DMS 273 (cell line): ENCODE results near the gene BMP5.

Experiments
- DNase-seq: peaks from one replicate; lab custom pipeline; 2025; ENCODE audit not compliant: unreplicated experiment; lab: John Stamatoyannopoulos, UW

Gene BMP5

GRCh38 chr6:55874316-55874715 is 1.1 kb downstream of the BMP5 start:
- DNase-seq: no peak

DNA sequence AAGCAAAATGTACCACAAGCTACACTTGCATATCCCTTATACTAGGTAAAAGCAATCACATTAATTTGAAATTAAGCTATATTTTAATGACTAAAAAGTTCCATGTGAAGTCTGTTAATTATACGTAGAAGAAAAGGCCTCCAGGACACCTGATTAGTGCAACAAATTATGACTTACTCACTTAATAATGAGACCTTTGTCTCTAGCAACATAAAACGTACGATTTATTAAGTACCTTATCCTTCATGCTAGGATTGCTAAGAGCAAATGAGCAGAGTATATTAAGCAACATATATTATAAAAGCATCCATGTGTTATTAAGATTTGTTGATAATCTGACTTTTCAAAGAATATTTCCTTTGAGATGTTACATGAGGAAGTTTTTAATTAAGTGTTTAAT is 2.5 kb downstream of the BMP5 start:
- no peak for DNase-seq

DNA sequence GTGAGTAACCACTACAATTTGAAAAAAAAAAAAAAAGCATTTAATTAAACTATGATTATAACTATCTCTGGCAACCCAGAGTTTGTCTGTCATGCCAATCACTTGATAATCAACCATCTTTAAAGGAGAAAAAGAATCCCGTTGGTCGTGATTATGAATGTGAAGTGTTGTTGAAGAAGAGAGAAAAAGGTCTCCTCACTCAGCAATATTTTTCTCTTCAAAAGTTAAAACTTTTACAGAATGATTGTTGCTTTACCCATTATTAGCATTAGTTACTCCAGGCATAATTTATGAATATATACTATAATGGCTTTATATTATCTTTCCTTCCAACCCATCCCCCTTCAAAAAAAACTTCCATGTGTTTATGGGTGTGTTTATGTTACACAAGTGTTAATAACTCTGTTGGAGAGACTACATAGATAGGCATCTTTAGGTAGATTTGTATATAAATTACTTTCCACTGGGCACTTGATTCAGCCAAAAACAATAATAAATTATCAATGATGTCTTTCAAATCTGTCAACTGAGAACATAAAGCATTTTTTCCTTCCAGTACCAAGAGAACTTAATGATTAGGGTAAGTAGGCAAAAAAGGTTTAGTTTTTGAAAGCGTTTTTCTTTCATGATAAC is 5.1 kb downstream of the BMP5 start:
- no peak for DNase-seq

DNA sequence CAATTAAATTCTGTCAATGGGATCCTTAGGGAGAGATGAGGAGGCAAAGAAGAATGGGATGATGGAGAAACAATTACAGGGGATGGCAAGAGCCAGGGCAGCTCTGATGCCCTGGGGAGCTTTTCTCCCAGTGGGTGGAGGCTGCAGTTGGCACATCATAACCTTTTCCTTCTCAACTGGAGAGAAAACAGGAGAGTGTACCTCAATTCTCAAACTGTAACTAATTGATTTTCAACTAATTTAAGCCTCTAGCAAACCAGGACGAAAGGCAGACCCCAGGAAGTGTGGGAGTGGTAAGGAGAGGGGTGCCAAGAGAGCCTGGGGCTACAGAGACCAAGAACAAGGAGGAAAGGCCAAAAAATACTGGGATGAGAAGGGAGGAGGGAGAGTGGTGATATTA is 5.7 kb downstream of the BMP5 start:
- no peak for DNase-seq

DNA sequence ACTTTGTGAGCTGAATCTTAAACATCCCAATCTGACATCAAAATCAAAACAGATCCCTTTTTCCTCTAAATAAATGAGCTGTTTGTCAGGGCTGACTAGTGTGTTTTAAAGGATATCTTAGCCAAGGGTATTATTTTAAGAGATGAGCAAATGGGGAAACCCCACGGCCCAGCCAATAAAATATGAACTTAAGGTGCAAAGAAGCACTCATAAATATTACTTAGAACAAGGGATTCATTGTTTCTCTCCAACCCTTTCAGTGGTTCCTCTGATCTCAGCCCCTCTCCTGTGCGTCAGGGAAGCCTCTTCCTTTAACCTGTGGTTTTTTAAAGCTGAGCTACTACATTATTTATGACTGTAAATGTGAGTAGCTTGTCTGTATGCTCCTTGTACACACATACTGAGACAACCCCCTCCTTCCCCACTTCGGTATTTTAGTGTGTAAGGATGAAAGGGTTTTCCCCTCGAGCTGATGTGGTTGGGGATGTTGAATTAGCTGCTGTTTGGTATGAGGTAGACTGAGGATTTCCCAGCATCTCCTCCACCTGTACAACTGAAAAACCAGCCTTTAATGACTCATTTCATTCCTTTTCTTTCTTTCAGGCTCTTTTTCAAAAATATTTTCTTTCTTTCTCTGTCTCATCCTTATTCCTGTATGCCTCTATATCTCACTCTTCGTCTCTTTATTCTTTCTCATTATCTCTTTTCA is 6.5 kb downstream of the BMP5 start:
- no peak for DNase-seq

- DNase-seq: no peak
Observed at GRCh38 chr6:55868176-55868575, 7.2 kb downstream of the BMP5 start.

- DNase-seq: no peak
Observed at GRCh38 chr6:55866128-55866527, 9.3 kb downstream of the BMP5 start.

DNA sequence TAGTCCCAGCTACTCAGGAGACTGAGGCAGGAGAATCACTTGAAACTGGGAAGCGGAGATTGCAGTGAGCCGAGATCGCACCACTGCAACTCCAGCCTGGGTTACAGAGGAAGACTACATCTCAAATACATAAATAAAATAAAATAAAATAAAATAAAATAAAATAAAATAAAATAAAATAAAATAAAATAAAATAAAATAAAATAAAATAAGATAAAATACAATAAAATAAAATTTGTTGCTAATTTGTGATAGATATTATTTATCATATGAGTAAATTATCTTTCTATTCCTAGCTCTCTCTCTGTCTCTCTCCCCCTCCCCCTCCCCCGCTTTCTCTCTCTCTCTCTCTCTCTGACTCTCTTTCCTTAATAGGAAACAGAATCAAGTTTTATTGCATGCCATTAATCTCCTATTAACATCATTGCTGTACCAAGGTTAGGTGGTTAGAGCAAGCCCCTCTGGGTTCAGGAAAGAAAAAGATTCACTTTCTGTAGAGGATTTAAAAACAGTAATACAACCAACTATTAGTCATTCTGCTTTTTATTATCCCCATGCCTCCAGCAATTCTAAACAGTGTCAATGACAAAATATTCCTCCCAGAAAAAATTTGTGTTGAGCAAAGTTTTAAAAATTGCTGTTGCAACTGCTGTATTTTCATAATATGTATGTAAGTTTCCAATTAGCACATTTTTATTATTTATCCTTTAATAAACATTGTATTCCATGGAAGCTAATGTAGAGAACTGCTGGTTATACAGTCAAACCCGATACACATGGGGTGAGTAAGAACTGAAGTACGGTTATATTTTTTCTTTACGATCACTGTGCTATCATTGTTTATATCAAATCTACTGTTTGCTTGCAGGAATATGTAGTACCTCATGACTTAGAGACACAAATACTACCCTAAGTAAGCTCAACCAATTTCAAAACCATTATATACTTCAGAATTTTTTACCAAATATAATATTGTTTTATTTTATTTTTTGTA is 22.1 kb downstream of the BMP5 start:
- no peak for DNase-seq

GRCh38 chr6:55841341-55841740 is 34.0 kb downstream of the BMP5 start:
- no peak for DNase-seq

DNA sequence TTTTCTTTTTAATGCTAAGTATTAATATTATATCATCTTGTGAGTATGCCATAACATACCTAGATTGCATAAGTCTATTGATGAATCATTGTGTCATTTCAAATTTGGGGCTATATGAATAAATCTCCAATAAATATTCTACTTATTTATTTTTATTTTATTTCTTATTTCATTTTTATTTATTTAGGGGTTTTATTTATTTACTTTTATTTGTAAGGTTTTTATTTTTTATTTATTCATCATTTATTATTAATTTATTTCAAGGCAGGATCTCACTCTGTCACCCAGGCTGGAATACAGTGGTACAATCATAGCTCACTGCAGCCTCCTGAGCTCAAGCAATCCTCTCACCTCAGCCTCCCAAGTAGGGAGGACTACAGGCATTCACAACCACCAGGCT is 36.3 kb downstream of the BMP5 start:
- no peak for DNase-seq

GRCh38 chr6:55836945-55837344 is 38.4 kb downstream of the BMP5 start:
- no peak for DNase-seq

- DNase-seq: no peak
Observed at GRCh38 chr6:55836481-55836880, 38.9 kb downstream of the BMP5 start.

DNA sequence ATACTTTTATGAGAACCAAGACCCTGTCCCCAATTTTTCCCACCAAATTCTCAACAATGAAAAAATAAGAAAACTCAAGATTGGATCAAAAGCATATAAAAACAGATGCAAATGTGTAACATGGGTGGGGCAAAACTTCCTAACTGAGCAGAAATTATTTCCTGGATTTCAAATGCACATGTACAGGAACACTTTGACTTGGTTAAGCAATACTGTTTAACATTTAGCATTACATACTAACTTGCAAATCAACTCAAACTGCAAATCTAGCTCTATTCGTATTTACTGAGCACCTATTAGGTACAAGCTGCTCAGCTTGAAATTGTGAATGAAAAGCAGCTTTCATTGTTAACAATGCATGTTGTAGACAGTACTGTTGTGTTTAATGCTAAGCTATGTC is 40.2 kb downstream of the BMP5 start:
- no peak for DNase-seq

DNA sequence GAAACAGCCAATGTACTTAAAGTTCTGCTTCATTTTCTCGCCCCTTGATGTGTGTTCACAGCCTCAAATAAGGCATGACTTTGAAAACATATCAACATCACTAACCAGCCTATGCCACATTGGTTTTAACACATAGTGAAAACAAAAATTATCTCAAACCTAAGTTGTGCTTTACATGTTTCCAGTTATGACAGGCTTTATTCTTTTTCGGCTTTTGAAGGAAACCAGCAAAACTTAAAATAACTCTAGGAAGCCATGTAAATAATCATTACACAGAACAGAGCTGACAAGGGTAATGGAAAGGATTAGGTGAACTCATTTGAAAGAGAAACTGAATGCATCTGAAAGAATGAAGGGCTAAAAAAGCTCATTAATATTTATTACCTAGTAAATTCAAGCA is 42.1 kb downstream of the BMP5 start:
- DNase-seq: no peak

- DNase-seq: no peak
Observed at GRCh38 chr6:55827818-55828522, 47.4 kb downstream of the BMP5 start.

- DNase-seq: no peak
Observed at GRCh38 chr6:55826941-55827340, 48.4 kb downstream of the BMP5 start.

DNA sequence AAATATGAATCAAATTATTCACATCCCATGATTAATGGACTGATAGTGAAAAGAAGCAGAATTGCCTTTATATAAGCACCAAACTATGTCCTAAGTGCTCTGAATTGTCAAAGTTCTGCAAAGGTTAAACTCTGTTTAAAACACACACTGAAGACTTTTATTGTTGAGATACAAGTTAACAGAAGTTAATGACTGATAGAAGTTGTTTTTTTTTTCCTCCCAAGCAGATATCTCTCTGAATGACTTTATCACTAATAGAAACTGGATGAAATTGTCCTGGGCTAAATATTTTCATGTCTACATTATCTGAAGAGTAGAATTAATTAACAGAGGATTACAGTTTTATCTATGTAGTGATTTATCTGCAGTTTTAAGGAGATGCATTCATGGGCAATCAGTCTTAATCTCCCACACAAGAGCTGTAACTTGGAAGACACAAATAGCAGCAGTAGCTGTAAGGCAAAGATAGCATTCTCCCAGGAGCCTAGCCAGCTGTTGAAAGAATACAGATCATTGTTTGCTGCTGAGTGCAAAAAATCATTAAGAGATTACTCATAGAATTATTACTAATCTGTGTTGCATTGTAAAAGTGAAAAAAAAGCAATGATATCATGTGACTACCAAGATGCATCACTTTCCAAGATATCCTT is 49.9 kb downstream of the BMP5 start:
- DNase-seq: no peak

- no peak for DNase-seq
Observed at GRCh38 chr6:55822815-55823214, 52.6 kb downstream of the BMP5 start.

DNA sequence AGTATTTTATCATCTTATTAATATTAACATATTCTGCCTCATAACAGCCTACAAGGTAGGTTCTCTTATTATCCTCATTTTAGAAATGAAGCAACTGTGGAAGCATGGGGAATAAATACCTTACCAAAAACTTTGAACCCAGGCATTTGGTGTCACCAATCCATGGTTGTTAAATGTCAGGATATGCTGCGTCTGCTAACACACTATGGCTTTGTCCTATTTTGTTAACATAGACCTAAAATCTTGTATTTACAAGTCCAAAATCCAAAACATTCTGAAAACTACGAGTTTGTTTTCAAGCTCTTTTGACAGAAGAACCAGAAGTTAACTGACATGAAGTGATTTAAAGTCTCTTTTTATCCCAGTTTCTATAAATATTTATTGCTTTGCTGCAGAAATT is 53.4 kb downstream of the BMP5 start:
- DNase-seq: no peak

DNA sequence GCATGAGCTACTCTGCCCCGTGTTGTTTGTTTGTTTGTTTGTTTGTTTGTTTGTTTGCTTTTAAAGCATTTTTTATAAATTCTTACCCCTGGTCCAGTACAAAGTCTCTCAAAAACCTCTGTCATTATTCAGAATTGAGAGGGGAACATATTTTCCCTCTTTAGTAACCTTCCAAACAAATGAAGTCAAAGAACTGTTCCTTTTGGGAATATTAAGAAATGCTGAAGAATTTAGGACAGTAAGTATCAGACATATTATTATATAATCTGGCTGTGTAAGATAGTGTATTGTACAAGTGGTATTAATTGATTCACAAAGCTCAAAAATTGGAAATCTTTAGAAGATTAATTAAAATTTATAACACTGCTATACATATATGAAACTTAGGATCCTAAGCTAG is 54.7 kb downstream of the BMP5 start:
- no peak for DNase-seq

- no peak for DNase-seq
Observed at GRCh38 chr6:55819811-55820210, 55.6 kb downstream of the BMP5 start.
